A549 (cell line): ENCODE results near the gene GPI.

Experiments used
- JUN ChIP-seq, 2 experiments: fragments of >200 bp; sonication (Bioruptor Twin); formaldehyde crosslinking; IDR thresholded peaks; 2 replicates in 1 of 2; 3 replicates in 1 of 2; pipeline ENCODE4 v1.6.1; 2016 to 2017
- POLR2A ChIP-seq: IDR thresholded peaks from 2 replicates; pipeline ENCODE4 v1.6.1; 2012; ENCODE audit warnings: mild to moderate bottlenecking, low read length
- RAD21 ChIP-seq, 2 experiments: fragments of >200 bp in 1 of 2; sonication (Bioruptor Twin) in 1 of 2; formaldehyde crosslinking in 1 of 2; IDR thresholded peaks in 1 of 2; conservative IDR thresholded peaks in 1 of 2; 2 replicates in 1 of 2; 3 replicates in 1 of 2; pipeline ENCODE4 v1.6.1; 2012 to 2018; ENCODE audit warnings: inconsistent platforms in 1 of 2
- ZNF302 ChIP-seq: fragments of 250-450 bp; sonication (Bioruptor Pico); IDR thresholded peaks from 2 replicates; pipeline ENCODE4 v1.9.0; 2021; ENCODE audit warnings: inconsistent platforms, mild to moderate bottlenecking, moderate library complexity
- TF ChIP-seq, protein P1 (sequence below): fragments of >200 bp; sonication (Bioruptor Twin); formaldehyde crosslinking; IDR thresholded peaks from 3 replicates; pipeline ENCODE4 v1.5.1; 2016

DNA sequence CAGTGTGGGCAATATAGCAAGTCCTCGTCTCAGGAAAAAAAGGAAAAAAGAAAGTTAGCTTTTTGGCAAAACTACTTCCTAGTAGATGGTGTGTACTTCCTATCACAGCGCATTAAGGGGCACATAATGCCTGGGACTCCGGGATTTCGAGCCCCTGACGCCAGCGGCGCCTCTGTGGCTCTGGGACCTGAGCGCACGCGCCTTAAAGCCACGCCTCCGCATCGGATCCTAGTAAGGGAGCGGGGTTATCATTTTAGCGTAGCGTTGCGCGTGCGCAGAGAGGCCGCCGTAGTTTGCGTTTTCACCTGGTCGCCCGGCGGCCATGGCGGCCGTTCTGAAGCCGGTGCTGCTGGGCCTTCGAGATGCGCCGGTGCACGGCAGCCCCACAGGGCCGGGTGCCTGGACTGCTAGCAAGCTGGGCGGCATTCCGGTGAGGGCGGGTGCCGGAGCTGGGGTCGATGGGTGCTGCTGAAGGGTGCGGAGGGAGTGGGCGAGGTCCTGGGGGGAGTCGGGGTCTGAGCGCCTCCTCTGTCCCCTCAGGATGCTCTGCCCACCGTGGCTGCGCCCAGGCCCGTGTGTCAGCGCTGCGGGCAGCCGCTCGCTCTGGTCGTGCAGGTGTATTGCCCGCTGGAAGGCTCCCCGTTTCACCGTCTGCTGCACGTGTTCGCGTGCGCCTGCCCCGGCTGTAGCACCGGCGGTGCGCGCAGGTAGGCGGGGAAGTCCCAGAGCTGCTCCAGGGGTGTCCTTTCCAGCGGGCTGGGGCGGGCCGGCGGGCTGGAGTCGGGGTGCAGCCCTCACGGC is 39.3 kb downstream of the GPI start, which contains the start of gene PDCD2L:
- TF ChIP-seq, protein P1, sequence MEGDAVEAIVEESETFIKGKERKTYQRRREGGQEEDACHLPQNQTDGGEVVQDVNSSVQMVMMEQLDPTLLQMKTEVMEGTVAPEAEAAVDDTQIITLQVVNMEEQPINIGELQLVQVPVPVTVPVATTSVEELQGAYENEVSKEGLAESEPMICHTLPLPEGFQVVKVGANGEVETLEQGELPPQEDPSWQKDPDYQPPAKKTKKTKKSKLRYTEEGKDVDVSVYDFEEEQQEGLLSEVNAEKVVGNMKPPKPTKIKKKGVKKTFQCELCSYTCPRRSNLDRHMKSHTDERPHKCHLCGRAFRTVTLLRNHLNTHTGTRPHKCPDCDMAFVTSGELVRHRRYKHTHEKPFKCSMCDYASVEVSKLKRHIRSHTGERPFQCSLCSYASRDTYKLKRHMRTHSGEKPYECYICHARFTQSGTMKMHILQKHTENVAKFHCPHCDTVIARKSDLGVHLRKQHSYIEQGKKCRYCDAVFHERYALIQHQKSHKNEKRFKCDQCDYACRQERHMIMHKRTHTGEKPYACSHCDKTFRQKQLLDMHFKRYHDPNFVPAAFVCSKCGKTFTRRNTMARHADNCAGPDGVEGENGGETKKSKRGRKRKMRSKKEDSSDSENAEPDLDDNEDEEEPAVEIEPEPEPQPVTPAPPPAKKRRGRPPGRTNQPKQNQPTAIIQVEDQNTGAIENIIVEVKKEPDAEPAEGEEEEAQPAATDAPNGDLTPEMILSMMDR: no peak
- TF ChIP-seq POLR2A (peak; percentile 96), JUN (IDR thresholded peaks at IDR 0.05) (peak; percentile 25 to 90; a peak in 4 of 5 replicates), ZNF302 (no peak), RAD21 (conservative IDR thresholded peaks at IDR 0.05 in 1 of 2, IDR thresholded peaks at IDR 0.05 in 1 of 2) (no peak)
